Neural cell (in vitro differentiated cells): ENCODE data around the gene PALD1. TPM values are rescaled to one million over a fixed set of nuclear protein-coding genes. Genes with fewer than 3 reads are reported as not detected.

Experiments used
- H2AFZ ChIP-seq: fragments of 200-600, 300-800 bp; sonication (generic), shearing (Covaris generic); 2 replicates; pipeline ENCODE4 v1.6.0; 2014; ENCODE audit warnings: low read depth, mild to moderate bottlenecking, antibody characterized with exemption, low read length, moderate library complexity
- H3F3A ChIP-seq: fragments of 200-600 bp; shearing (Covaris generic); 2 replicates; pipeline ENCODE4 v1.6.1; 2016; ENCODE audit warnings: mild to moderate bottlenecking, moderate library complexity, mixed read lengths, antibody characterized with exemption, low read length; ENCODE audit not compliant: insufficient read depth, poor library complexity, severe bottlenecking
- H3K27ac ChIP-seq: fragments of 200-600, 300-800 bp; sonication (generic), shearing (Covaris generic); 2 replicates; pipeline ENCODE4 v1.5.1; 2014; ENCODE audit warnings: mild to moderate bottlenecking, low read length, moderate library complexity
- H3K27me3 ChIP-seq: fragments of 300-800, 200-600 bp; sonication (generic), shearing (Covaris generic); 2 replicates; pipeline ENCODE4 v1.6.0; 2014; ENCODE audit warnings: mild to moderate bottlenecking, low read depth, low read length, moderate library complexity; ENCODE audit not compliant: insufficient read depth
- H3K36me3 ChIP-seq: fragments of 300-800, 200-600 bp; sonication (generic), shearing (Covaris generic); 2 replicates; pipeline ENCODE4 v1.5.1; 2014; ENCODE audit warnings: mild to moderate bottlenecking, antibody characterized with exemption, low read length, moderate library complexity; ENCODE audit not compliant: insufficient read depth
- H3K4me2 ChIP-seq: fragments of 300-800, 200-600 bp; sonication (generic), shearing (Covaris generic); 2 replicates; pipeline ENCODE4 v1.6.0; 2014; ENCODE audit warnings: mild to moderate bottlenecking, low read length
- H3K4me3 ChIP-seq: fragments of 300-800, 200-600 bp; sonication (generic), shearing (Covaris generic); 2 replicates; pipeline ENCODE4 v1.5.1; 2014; ENCODE audit warnings: mild to moderate bottlenecking, low read length, moderate library complexity
- H3K79me2 ChIP-seq: fragments of 200-600 bp; shearing (Covaris generic); replicated peaks from 2 replicates; pipeline ENCODE4 v1.6.0; 2014; ENCODE audit warnings: mild to moderate bottlenecking, low read length, moderate library complexity; ENCODE audit not compliant: insufficient read depth
- H3K9ac ChIP-seq: fragments of 300-800, 200-600 bp; sonication (generic), shearing (Covaris generic); 2 replicates; pipeline ENCODE4 v1.6.1; 2016; ENCODE audit warnings: mild to moderate bottlenecking, low read length, mixed read lengths
- H3K9me2 ChIP-seq: fragments of 200-600 bp; shearing (Covaris generic); 2 replicates; pipeline ENCODE4 v1.6.1; 2016; ENCODE audit warnings: mild to moderate bottlenecking, low read length, mixed read lengths; ENCODE audit not compliant: insufficient read depth
- H3K9me3 ChIP-seq: fragments of 200-600, 300-800 bp; sonication (generic), shearing (Covaris generic); 2 replicates; pipeline ENCODE4 v1.6.1; 2016; ENCODE audit warnings: mild to moderate bottlenecking, mixed run types, low read length, moderate library complexity, mixed read lengths
- H4K20me1 ChIP-seq: fragments of 200-600 bp; shearing (Covaris generic); 2 replicates; pipeline ENCODE4 v1.6.1; 2016; ENCODE audit warnings: mild to moderate bottlenecking, mixed run types; ENCODE audit not compliant: insufficient read depth
- EP300 ChIP-seq: fragments of 450-650 bp; conservative IDR thresholded peaks from 2 replicates; pipeline ENCODE4 v1.6.1; 2014; ENCODE audit warnings: antibody characterized with exemption, mild to moderate bottlenecking, moderate library complexity; ENCODE audit not compliant: poor library complexity, severe bottlenecking
- EZH2 ChIP-seq: fragments of 200-600, 300-800 bp; shearing (Covaris generic), sonication (generic); IDR thresholded peaks from 2 replicates; pipeline ENCODE4 v1.6.1; 2014; ENCODE audit warnings: antibody characterized with exemption, low read length, borderline replicate concordance, mild to moderate bottlenecking; ENCODE audit not compliant: insufficient read depth, poor library complexity, severe bottlenecking
- MXI1 ChIP-seq: fragments of 450-650 bp; conservative IDR thresholded peaks from 2 replicates; pipeline ENCODE4 v1.6.1; 2014; ENCODE audit warnings: antibody characterized with exemption, mild to moderate bottlenecking; ENCODE audit not compliant: poor library complexity, severe bottlenecking
- POLR2AphosphoS5 ChIP-seq: IDR thresholded peaks from 2 replicates; pipeline ENCODE4 v1.6.1; 2012
- RAD21 ChIP-seq: fragments of 450-650 bp; conservative IDR thresholded peaks from 2 replicates; pipeline ENCODE4 v1.6.1; 2014; ENCODE audit warnings: antibody characterized with exemption, mild to moderate bottlenecking, moderate library complexity
- REST ChIP-seq: IDR thresholded peaks from 2 replicates; pipeline ENCODE4 v1.6.1; 2012; ENCODE audit warnings: borderline replicate concordance
- SMC3 ChIP-seq: fragments of 450-650 bp; conservative IDR thresholded peaks from 2 replicates; pipeline ENCODE4 v1.6.1; 2014; ENCODE audit warnings: antibody characterized with exemption, mild to moderate bottlenecking, moderate library complexity; ENCODE audit not compliant: poor library complexity
- TAF1 ChIP-seq: IDR thresholded peaks from 2 replicates; pipeline ENCODE4 v1.6.1; 2012; ENCODE audit warnings: low read depth
- polyA plus RNA-seq: library from polyadenylated mRNA; depleted of rRNA; stranded (reverse); fragments of >200 nt; gene quantifications from 2 replicates; pipeline ENCODE4 v1.2.3, GENCODE V29; 2014
- TF ChIP-seq, protein P1 (sequence below): fragments of 450-650 bp; IDR thresholded peaks from 2 replicates; pipeline ENCODE4 v1.5.1; 2014; ENCODE audit warnings: antibody characterized with exemption, mild to moderate bottlenecking, moderate library complexity; ENCODE audit not compliant: poor library complexity, severe bottlenecking

Gene PALD1
- polyA plus RNA-seq, 1 donor from 2014 or later = 1.1 TPM

DNA sequence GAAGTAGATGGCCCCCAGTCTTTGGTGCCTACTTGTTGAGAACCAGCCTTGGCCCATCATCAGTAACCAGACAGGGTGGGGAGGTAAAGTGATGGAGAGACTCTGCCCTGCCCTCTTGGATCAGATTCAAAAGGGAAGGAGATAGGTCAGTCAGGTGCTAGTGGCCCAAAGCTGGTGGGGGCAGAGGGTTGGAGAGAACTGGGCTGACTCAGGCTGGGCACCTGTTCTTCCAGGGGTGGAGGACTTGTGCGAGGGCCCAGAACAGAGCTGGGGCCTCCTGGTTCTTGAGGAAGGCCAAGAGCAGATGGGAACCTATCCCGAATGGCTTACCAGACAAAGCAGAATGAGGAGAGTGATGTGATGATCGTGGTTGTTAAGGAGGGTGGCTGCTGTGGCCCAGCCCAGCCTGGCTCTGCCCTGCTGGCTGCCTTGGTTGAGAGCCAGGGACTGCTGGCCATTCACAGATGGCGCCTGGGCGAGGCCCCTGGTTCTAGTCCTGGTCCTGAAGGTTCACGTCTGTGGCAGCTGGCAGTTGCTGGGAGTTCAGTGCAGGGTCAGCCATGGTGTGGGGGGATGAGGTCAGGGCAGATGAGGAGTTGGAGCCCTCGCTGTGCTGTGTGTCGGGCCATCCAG is 36.6 kb downstream of the PALD1 start:
- Histone ChIP-seq H3K79me2 (no peaks in the 10 kb centered on the region), H3K9ac (no peak overlapping the region), H3K4me2 (no peak overlapping the region), H3F3A (no peaks in the 10 kb centered on the region), H3K4me3 (no peak overlapping the region), H3K36me3 (no peaks in the 10 kb centered on the region), H3K9me3 (no peaks in the 10 kb centered on the region), H3K27ac (no peak overlapping the region), H3K9me2 (no peaks in the 10 kb centered on the region), H2AFZ (no peak overlapping the region), H4K20me1 (no peaks in the 10 kb centered on the region), H3K27me3 (no peaks in the 10 kb centered on the region)
- TF ChIP-seq MXI1 = no peak
- no peak for TF ChIP-seq SMC3
- TF ChIP-seq REST = no peak
- TF ChIP-seq RAD21 = no peak
- TF ChIP-seq EP300 = no peak
- TF ChIP-seq, protein P1, sequence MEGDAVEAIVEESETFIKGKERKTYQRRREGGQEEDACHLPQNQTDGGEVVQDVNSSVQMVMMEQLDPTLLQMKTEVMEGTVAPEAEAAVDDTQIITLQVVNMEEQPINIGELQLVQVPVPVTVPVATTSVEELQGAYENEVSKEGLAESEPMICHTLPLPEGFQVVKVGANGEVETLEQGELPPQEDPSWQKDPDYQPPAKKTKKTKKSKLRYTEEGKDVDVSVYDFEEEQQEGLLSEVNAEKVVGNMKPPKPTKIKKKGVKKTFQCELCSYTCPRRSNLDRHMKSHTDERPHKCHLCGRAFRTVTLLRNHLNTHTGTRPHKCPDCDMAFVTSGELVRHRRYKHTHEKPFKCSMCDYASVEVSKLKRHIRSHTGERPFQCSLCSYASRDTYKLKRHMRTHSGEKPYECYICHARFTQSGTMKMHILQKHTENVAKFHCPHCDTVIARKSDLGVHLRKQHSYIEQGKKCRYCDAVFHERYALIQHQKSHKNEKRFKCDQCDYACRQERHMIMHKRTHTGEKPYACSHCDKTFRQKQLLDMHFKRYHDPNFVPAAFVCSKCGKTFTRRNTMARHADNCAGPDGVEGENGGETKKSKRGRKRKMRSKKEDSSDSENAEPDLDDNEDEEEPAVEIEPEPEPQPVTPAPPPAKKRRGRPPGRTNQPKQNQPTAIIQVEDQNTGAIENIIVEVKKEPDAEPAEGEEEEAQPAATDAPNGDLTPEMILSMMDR = no peak
- TF ChIP-seq EZH2 = no peak
- TF ChIP-seq TAF1 = no peak
- no peak for TF ChIP-seq POLR2AphosphoS5

DNA sequence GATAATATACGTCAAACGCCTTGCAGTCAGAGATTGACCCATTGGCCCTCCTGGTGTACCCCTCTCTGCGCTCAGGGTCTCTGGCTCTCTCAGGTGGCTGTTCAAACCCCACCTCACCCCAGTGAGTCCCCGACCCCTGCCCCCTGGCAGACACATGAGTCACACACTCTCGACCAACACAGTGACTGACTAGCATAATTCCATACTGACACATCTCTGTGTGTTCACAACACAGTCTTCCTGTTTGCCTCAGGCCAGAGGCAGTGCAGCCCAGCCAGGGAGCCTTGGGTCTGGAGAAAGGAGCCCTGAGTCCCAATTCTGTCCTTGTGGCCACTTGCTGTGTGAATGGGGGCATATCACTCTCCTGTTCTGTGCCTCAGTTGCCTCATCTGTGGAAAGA is 40.1 kb downstream of the PALD1 start:
- Histone ChIP-seq H3K27ac (no peak overlapping the region), H3F3A (no peaks in the 10 kb centered on the region), H3K9me2 (no peaks in the 10 kb centered on the region), H4K20me1 (no peaks in the 10 kb centered on the region), H3K9ac (no peak overlapping the region), H3K79me2 (no peaks in the 10 kb centered on the region), H3K27me3 (no peaks in the 10 kb centered on the region), H3K9me3 (no peaks in the 10 kb centered on the region), H3K36me3 (no peaks in the 10 kb centered on the region), H2AFZ (no peak overlapping the region), H3K4me3 (no peak overlapping the region), H3K4me2 (no peak overlapping the region)
- TF ChIP-seq TAF1 (no peak), MXI1 (no peak), RAD21 (no peak), REST (no peak), EZH2 (no peak)
- TF ChIP-seq, protein P1 = no peak
